Measurements from ENCODE around the gene EVA1A. TPM values are rescaled to one million over a fixed set of nuclear protein-coding genes. Genes with fewer than 3 reads are reported as not detected.

The EVA1A gene
- total RNA-seq, 1 experiment from 2014 or later: 0.68 TPM

DNA sequence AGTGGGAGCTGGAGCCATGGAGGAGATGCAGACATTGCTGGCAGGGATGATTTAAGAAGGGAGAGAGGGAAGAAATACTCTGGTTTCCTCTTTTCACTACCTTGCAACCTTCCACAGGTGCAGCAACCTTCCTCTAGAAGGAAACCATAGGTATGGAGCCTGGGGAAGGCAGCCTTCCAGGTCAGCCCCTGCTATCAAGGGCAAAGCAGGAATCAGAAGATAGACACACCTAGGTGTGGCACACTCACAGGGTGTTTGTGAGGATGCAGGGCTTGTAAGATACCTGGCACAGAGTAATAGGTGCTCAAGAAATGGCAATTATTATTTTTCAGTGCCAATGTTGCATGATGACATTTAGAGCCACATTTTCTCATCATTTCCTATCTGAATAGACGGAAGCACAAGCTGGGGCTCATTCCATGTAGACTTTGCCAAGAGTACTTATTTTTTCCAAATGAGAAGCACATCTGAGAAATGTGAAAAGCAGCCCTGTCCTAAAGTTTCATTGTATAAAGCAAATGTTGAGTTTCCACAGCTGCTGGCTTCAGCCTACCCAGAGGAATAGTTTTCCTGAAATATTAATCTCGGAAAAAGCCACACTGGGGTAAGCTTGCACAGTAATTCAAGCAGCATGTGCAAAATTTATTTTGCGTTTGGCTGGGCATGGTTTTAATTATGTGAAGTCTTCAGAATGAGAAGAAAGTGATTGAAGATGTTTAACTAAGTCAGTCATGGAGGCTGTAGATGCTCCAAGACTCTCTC, 20.6 kb downstream of the EVA1A start:
- DNase-seq: no peak
- Mint-ChIP-seq H3K27me3 (ENCODE audit: low read depth) (no peaks in the 10 kb centered on the region), H3K27ac (no peak overlapping the region)

More for the DNA sequence above, 20.6 kb downstream of the EVA1A start:
- H3K9me3 ChIP-seq (ENCODE audit: control insufficient read depth, low read depth, low read length): no peaks in the 10 kb centered on the region
- no peak overlapping the region for H3K4me2 ChIP-seq (ENCODE audit: insufficient read depth, insufficient read length, low read length)
- H3K14ac ChIP-seq (ENCODE audit: insufficient read depth, low read length): no peak overlapping the region
- no peak overlapping the region for H4K5ac ChIP-seq (ENCODE audit: insufficient read length, low read depth, low read length)
- H3K23me2 ChIP-seq (ENCODE audit: insufficient read length, low read depth, low read length, poor library complexity, severe bottlenecking): no peaks in the 10 kb centered on the region
- H3K79me1 ChIP-seq (ENCODE audit: insufficient read depth, low read depth, low read length, poor library complexity, severe bottlenecking): no peaks in the 10 kb centered on the region
- H3K9ac ChIP-seq (ENCODE audit: extremely low read depth, insufficient read length, low read length): no peak overlapping the region
- H3K27me3 ChIP-seq (ENCODE audit: insufficient read depth, low read length): no peaks in the 10 kb centered on the region
- H3T11ph ChIP-seq (ENCODE audit: low read length): no peak overlapping the region
- Mint-ChIP-seq H3K4me3 (no peak overlapping the region; a peak in 1 of 5 replicates), H3K4me1 (no peaks in the 10 kb centered on the region), H3K36me3 (ENCODE audit: insufficient read depth in 1 of 3, low read depth in 3 of 3) (peaks cover 0 to 10% (median 8%) of the 10 kb centered on the region in 3 experiments; a peak in 5 of 7 replicates), H3K9me3 (peaks cover 0 to 2% of the 10 kb centered on the region in 2 experiments; a peak in 2 of 5 replicates)
- no peaks in the 10 kb centered on the region for H4K20me1 ChIP-seq (ENCODE audit: control insufficient read depth, insufficient read depth, insufficient read length)
- H2AFZ ChIP-seq (ENCODE audit: low read length): no peak overlapping the region
- H4K8ac ChIP-seq (replicated peaks; ENCODE audit: insufficient read length, low read depth, low read length): no peak overlapping the region
- H3K23ac ChIP-seq (ENCODE audit: insufficient read length, low read depth, low read length): no peak overlapping the region
- H2BK120ac ChIP-seq (ENCODE audit: low read depth, low read length, poor library complexity, severe bottlenecking): no peak overlapping the region
- no peak overlapping the region for H3K56ac ChIP-seq (ENCODE audit: insufficient read length, low read depth, low read length)
- H3K18ac ChIP-seq (ENCODE audit: insufficient read length, low read depth, low read length): no peak overlapping the region
- H2BK5ac ChIP-seq (ENCODE audit: insufficient read length, low read length): no peak overlapping the region
- no peak overlapping the region for H2BK12ac ChIP-seq (ENCODE audit: insufficient read length, low read depth, low read length)
- no peak overlapping the region for H4K91ac ChIP-seq (ENCODE audit: insufficient read length, low read depth, low read length)
- H3K79me2 ChIP-seq (ENCODE audit: insufficient read depth, low read length): no peaks in the 10 kb centered on the region
- H3K4ac ChIP-seq (ENCODE audit: low read depth, low read length): no peak overlapping the region
- H3K4me1 ChIP-seq (ENCODE audit: insufficient read depth, low read length): no peaks in the 10 kb centered on the region
- no peak overlapping the region for H2AK5ac ChIP-seq (ENCODE audit: insufficient read length, low read length)
- TF ChIP-seq, protein P1, sequence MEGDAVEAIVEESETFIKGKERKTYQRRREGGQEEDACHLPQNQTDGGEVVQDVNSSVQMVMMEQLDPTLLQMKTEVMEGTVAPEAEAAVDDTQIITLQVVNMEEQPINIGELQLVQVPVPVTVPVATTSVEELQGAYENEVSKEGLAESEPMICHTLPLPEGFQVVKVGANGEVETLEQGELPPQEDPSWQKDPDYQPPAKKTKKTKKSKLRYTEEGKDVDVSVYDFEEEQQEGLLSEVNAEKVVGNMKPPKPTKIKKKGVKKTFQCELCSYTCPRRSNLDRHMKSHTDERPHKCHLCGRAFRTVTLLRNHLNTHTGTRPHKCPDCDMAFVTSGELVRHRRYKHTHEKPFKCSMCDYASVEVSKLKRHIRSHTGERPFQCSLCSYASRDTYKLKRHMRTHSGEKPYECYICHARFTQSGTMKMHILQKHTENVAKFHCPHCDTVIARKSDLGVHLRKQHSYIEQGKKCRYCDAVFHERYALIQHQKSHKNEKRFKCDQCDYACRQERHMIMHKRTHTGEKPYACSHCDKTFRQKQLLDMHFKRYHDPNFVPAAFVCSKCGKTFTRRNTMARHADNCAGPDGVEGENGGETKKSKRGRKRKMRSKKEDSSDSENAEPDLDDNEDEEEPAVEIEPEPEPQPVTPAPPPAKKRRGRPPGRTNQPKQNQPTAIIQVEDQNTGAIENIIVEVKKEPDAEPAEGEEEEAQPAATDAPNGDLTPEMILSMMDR (conservative IDR thresholded peaks at IDR 0.05): no peak
- no peak overlapping the region for H3K27ac ChIP-seq (ENCODE audit: insufficient read length, low read depth, low read length)
- no peak overlapping the region for H2BK15ac ChIP-seq (ENCODE audit: low read depth, low read length)
- no peak overlapping the region for H2BK20ac ChIP-seq (ENCODE audit: low read depth, low read length, poor library complexity, severe bottlenecking)
- WGBS (ENCODE audit: extremely low coverage, insufficient read length, low lambda C conversion rate): no CpG with 5 or more reads among the region's 3 CpGs

Measured in H9 (cell line).